ENCODE measurements around the gene RBL2. TPM values are rescaled to one million over a fixed set of nuclear protein-coding genes. Genes with fewer than 3 reads are reported as not detected.

The RBL2 gene
- total and polyA plus RNA-seq, 2 donors (not counting 1 experiment from before 2014, with no cell fraction given): 70.7 to 171 TPM

- H3K9me3 ChIP-seq (ENCODE audit: control extremely low read depth in 1 of 3, control insufficient read depth in 2 of 3, insufficient read depth in 1 of 3, low read length in 2 of 3): no peaks in the 10 kb centered on the region
- H2AFZ ChIP-seq (ENCODE audit: insufficient read depth, low read depth, low read length, poor library complexity, severe bottlenecking): no peak overlapping the region
- ChIA-PET CTCF (interaction anchor here (1.6 kb wide), 1 partner anchor 60 kb away, joined by 3 read pairs; no protein-coding TSS in a partner anchor), POLR2A (interaction anchor here (1.1 kb wide), 2 partner anchors 14 to 53 kb away, joined by 3 read pairs; partner anchors contain the start of gene AKTIP)
- DNase-seq: peak; percentile 27
- no peak overlapping the region for H3K9ac ChIP-seq (ENCODE audit: low read length)
- H4K20me1 ChIP-seq (ENCODE audit: control insufficient read depth, insufficient read depth, low read length, poor library complexity, severe bottlenecking): no peaks in the 10 kb centered on the region
- intact Hi-C loops (cut with micrococcal nuclease): no loop called here
- H3K4me3 ChIP-seq (ENCODE audit: control extremely low read depth in 1 of 5, extremely low read depth in 1 of 5, insufficient read depth in 1 of 5, low read depth in 2 of 5, low read length in 4 of 5): no peak overlapping the region
- no peaks in the 10 kb centered on the region for H3K27me3 ChIP-seq (replicated peaks in 1 of 4; ENCODE audit: control extremely low read depth in 1 of 4, control insufficient read depth in 3 of 4, insufficient read depth in 4 of 4, low read length in 3 of 4)
- H3K4me2 ChIP-seq (replicated peaks; ENCODE audit: low read depth, low read length, poor library complexity, severe bottlenecking): no peak overlapping the region
- no peak overlapping the region for H3K27ac ChIP-seq (ENCODE audit: low read length in 2 of 2)
- Mint-ChIP-seq H3K9me3 (ENCODE audit: insufficient read depth) (no peaks in the 10 kb centered on the region), H3K27me3 (no peaks in the 10 kb centered on the region), H3K4me1 (peaks cover 16% of the 10 kb centered on the region), H3K4me3 (peak overlapping the region; percentile 63), H3K27ac (peak overlapping the region; percentile 59)
- H3K4me1 ChIP-seq (ENCODE audit: control insufficient read depth in 2 of 2, insufficient read depth in 2 of 2, low read length in 2 of 2): no peaks in the 10 kb centered on the region
- WGBS (ENCODE audit: insufficient coverage): no CpG with 5 or more reads among the region's 4 CpGs
- peak; percentile 62 for ATAC-seq (ENCODE audit: low read depth)
- peaks cover 10 to 46% of the 10 kb centered on the region in 2 experiments for H3K36me3 ChIP-seq (replicated peaks in 1 of 2; ENCODE audit: control extremely low read depth in 1 of 2, control insufficient read depth in 1 of 2, extremely low read depth in 1 of 2, insufficient read depth in 2 of 2, low read length in 1 of 2)
- no peaks in the 10 kb centered on the region for H3K79me2 ChIP-seq (ENCODE audit: control insufficient read depth, insufficient read depth, low read length)
- TF ChIP-seq EZH2 (IDR thresholded peaks at IDR 0.05; ENCODE audit: borderline replicate concordance, insufficient read depth, low read depth, low read length, poor library complexity, severe bottlenecking) (no peak), CTCF (IDR thresholded peaks at IDR 0.05) (no peak)
These were observed 15.7 kb downstream of the RBL2 start for GRCh38 chr16:53449816-53450517.

- no peaks in the 10 kb centered on the region for H3K27me3 ChIP-seq (replicated peaks in 1 of 4; ENCODE audit: control extremely low read depth in 1 of 4, control insufficient read depth in 3 of 4, insufficient read depth in 4 of 4, low read length in 3 of 4)
- H3K4me3 Mint-ChIP-seq: no peak overlapping the region
- peaks cover 10% of the 10 kb centered on the region for H4K20me1 ChIP-seq (ENCODE audit: control insufficient read depth, insufficient read depth, low read length, poor library complexity, severe bottlenecking)
- H3K27ac Mint-ChIP-seq: no peak overlapping the region
- H3K79me2 ChIP-seq (ENCODE audit: control insufficient read depth, insufficient read depth, low read length): peaks cover 2% of the 10 kb centered on the region
- no peak overlapping the region for H3K27ac ChIP-seq (ENCODE audit: low read length in 2 of 2)
- TF ChIP-seq EZH2 (IDR thresholded peaks at IDR 0.05; ENCODE audit: borderline replicate concordance, insufficient read depth, low read depth, low read length, poor library complexity, severe bottlenecking): no peak
- TF ChIP-seq CTCF (IDR thresholded peaks at IDR 0.05): no peak
- H2AFZ ChIP-seq (ENCODE audit: insufficient read depth, low read depth, low read length, poor library complexity, severe bottlenecking): no peak overlapping the region
- H3K4me3 ChIP-seq (ENCODE audit: control extremely low read depth in 1 of 5, extremely low read depth in 1 of 5, insufficient read depth in 1 of 5, low read depth in 2 of 5, low read length in 4 of 5): no peak overlapping the region
- no peaks in the 10 kb centered on the region for H3K27me3 Mint-ChIP-seq
- no peaks in the 10 kb centered on the region for H3K9me3 ChIP-seq (ENCODE audit: control extremely low read depth in 1 of 3, control insufficient read depth in 2 of 3, insufficient read depth in 1 of 3, low read length in 2 of 3)
- intact Hi-C loops (cut with micrococcal nuclease): no loop called here
- DNase-seq (no peak), ATAC-seq (ENCODE audit: low read depth) (no peak)
- WGBS (ENCODE audit: insufficient coverage): 96% methylated on average over 5 of the region's 5 CpGs
- H3K4me1 Mint-ChIP-seq: peaks cover 43% of the 10 kb centered on the region
- no peaks in the 10 kb centered on the region for H3K9me3 Mint-ChIP-seq (ENCODE audit: insufficient read depth)
- H3K9ac ChIP-seq (ENCODE audit: low read length): no peak overlapping the region
- ChIA-PET CTCF (interaction anchor here (1.0 kb wide), 1 partner anchor 18 kb away, joined by 4 read pairs; no protein-coding TSS in a partner anchor), POLR2A (no interaction called here)
- H3K4me2 ChIP-seq (replicated peaks; ENCODE audit: low read depth, low read length, poor library complexity, severe bottlenecking): no peak overlapping the region
- peaks cover 7 to 55% of the 10 kb centered on the region in 2 experiments for H3K36me3 ChIP-seq (replicated peaks in 1 of 2; ENCODE audit: control extremely low read depth in 1 of 2, control insufficient read depth in 1 of 2, extremely low read depth in 1 of 2, insufficient read depth in 2 of 2, low read length in 1 of 2)
- H3K4me1 ChIP-seq (ENCODE audit: control insufficient read depth in 2 of 2, insufficient read depth in 2 of 2, low read length in 2 of 2): peaks cover 23 to 26% of the 10 kb centered on the region in 2 donors
These were observed 19.7 kb downstream of the RBL2 start for GRCh38 chr16:53453928-53454327.

All from B cell (primary cell).